ELR (cell line): ENCODE data around the gene KCNK7.

ENCODE experiments used
- DNase-seq: peaks from one replicate; pipeline ENCODE4 v3.0.0-alpha.2; 2015; ENCODE audit warnings: low read depth

KCNK7 gene

GRCh38 chr11:65627202-65627601 lies 31.6 kb upstream of the KCNK7 start:
- DNase-seq, result no peak

GRCh38 chr11:65625628-65626342 lies 30.2 kb upstream of the KCNK7 start:
- peak; percentile 49 for DNase-seq

- DNase-seq, result no peak
These were observed 29.5 kb upstream of the KCNK7 start for GRCh38 chr11:65624931-65625627.

GRCh38 chr11:65623852-65624616 lies 28.4 kb upstream of the KCNK7 start:
- DNase-seq, result no peak

GRCh38 chr11:65623177-65623576 lies 27.6 kb upstream of the KCNK7 start:
- no peak for DNase-seq

- DNase-seq, result no peak
These were observed 26.4 kb upstream of the KCNK7 start for GRCh38 chr11:65622011-65622410.

- no peak for DNase-seq
These were observed 25.9 kb upstream of the KCNK7 start for GRCh38 chr11:65621460-65621859.

- no peak for DNase-seq
These were observed 25.1 kb upstream of the KCNK7 start for GRCh38 chr11:65620666-65621065.

GRCh38 chr11:65619281-65619928 lies 23.8 kb upstream of the KCNK7 start:
- no peak for DNase-seq

GRCh38 chr11:65618763-65619162 lies 23.2 kb upstream of the KCNK7 start:
- no peak for DNase-seq

GRCh38 chr11:65617990-65618751 lies 22.6 kb upstream of the KCNK7 start:
- DNase-seq, result no peak

- no peak for DNase-seq
These were observed 21.7 kb upstream of the KCNK7 start for GRCh38 chr11:65617136-65617850.

- DNase-seq, result no peak
These were observed 21.0 kb upstream of the KCNK7 start for GRCh38 chr11:65616575-65617001.

GRCh38 chr11:65615950-65616574 lies 20.5 kb upstream of the KCNK7 start:
- peak; percentile 65 for DNase-seq

GRCh38 chr11:65615229-65615949 lies 19.8 kb upstream of the KCNK7 start, which contains the start of gene PCNX3:
TSS of gene PCNX3 (plus strand) at chr11:65615776. CDS start at chr11:65616312, 536 bp downstream.
- peak; percentile 100 for DNase-seq

GRCh38 chr11:65613091-65613928 lies 17.7 kb upstream of the KCNK7 start:
- peak; percentile 34 for DNase-seq

- no peak for DNase-seq
These were observed 17.1 kb upstream of the KCNK7 start for GRCh38 chr11:65612691-65613090.

- peak; percentile 46 for DNase-seq
These were observed 16.4 kb upstream of the KCNK7 start for GRCh38 chr11:65611758-65612603.
